Superior temporal gyrus (tissue), 1 donor: Measurements from ENCODE around the gene PRLR.

Experiments
- DNase-seq: peaks from one replicate; pipeline ENCODE4 v3.0.0-alpha.2; 2016; ENCODE audit errors: extremely low spot score

Gene PRLR

DNA sequence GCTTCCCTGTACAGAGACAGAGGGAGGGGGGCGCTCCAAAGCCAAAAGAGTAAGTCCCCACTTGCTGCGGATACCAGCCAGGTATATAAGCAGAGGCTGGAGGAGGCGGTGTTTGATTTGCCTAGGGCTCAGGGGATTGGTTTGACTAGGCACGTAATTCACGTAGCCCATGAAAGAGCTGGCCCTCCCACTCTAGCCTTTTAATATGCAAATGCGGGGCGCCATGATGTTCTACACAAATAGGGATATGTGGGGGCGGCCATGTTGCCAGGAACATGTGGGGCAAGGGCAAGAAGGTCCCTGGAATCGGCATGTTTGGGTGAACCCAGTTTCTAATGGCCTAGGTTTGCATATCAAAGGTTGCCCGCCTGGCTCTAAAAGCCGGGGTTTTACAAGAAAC, 3.3 kb upstream of the PRLR start:
- no peak for DNase-seq

DNA sequence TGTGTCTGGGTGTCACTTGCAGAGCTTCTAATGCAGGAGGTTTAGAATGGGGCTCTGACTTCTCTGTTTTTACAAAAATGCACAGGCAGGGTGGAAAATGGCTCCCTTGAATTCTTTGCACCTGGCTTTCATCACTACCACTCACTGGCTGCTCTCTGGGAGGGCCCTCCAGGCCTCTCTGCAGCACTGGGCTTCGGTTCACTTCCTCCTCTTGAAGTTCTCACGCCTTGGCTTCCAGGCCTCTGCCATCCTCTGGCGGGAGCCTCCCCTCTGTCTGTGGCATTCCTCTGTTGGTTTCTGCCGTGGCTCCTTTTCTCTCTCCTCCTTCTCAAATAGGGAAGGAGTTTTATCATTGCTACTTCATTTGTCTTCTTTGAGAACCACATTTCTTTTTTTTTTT, 2.8 kb upstream of the PRLR start:
- no peak for DNase-seq

DNA sequence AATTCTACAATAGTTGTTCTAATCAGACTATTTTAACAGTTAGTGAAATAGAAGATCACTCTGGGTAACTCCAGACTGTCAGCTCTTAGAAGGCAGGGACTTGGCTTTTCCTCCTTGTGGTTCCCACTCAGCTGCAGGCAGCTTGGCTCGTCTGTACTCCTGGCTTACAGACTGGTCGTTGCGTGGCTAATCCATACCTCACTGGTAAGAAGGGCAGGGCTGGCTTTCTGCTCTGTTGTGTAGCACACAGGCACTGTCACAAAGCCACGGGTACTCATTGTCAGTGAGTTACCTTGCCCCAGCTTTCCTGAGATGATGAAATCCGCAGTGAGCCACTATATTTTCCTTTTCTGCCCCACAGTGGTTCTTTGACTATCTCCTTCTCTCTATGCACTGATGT, 1.8 kb upstream of the PRLR start:
- no peak for DNase-seq

DNA sequence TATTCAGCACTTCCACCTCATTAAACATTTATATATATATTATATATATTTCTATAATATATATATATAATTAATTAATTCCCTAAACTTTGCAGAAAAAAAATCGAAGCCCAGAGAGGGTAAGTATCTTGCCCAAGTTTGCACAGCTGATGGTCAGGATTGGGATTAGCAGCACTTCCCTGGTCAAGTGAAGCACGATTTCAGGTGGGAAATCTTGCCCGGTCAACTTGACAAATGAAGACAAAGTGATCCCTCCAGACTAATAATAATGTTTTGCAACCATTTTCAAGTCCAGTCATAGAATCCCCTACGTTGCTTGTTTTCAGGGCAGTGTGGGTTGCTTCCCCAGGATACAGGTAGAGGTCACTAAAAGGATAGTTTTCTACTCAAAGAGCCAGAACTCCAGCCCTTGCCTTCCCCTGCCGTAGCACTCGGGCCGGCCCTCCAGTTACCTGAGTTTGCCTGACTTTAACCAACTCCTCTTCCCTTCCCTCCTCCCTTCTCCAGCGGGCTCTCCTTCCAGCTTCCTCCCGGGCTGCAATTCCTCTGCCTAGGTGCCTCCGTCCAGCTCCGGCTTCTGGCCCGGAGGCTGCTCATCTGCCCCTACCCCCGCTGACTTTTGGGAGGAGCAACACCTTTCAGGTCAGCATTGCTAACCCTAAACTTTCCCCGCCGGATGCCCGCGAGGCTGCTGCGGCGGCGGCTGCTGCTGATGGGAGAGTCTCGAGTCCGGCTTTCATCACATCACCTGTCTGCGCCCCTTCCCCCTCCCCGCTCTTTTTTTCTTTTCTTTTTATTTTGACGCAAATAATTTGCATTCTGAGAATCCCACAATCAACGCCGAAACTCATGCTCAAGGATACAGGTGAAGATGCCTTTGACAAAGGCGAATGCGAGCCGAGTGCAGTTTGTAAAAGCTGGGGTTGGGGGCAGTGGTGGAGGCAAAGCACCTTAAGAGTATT, 930 bp downstream of the PRLR start:
- no peak for DNase-seq

DNA sequence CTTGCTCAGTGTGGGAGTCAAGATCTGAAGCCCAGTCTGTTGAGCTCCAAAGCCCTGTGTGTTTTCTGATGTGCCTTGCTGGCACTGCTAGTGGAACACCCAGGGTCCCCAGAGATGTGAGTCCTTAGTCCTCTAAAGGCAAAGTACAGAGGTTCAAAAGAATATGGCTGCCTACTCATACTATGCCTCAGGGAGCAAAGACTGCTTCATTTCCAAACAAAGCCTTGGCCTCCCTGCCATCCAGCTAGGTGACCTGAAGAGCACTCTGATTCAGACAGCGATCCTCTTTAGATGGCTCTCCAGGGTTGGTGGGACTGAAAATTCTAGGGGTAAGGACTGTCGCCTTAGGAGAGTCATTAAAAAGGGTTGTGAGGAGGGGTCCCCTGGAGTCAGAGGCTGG, 2.0 kb downstream of the PRLR start:
- DNase-seq, result no peak

DNA sequence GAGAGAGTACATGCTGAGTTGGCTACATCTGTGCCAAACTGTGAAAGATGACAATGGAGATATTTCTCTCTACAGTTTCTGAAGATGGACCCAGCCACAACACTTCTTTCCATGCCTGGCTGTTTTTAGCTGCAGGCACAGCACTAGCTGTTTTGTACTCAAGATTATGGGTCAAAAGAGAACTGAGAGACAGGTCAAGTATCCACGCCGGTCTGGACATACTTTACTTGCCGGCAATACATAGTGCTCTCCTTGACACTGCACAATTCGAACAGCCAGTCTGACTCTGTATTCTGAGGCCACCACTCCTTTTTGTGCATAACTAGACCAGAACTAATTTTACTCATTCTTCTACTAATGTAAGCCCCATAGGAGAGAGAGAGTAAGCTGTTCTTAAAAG, 2.6 kb downstream of the PRLR start:
- DNase-seq, result no peak

DNA sequence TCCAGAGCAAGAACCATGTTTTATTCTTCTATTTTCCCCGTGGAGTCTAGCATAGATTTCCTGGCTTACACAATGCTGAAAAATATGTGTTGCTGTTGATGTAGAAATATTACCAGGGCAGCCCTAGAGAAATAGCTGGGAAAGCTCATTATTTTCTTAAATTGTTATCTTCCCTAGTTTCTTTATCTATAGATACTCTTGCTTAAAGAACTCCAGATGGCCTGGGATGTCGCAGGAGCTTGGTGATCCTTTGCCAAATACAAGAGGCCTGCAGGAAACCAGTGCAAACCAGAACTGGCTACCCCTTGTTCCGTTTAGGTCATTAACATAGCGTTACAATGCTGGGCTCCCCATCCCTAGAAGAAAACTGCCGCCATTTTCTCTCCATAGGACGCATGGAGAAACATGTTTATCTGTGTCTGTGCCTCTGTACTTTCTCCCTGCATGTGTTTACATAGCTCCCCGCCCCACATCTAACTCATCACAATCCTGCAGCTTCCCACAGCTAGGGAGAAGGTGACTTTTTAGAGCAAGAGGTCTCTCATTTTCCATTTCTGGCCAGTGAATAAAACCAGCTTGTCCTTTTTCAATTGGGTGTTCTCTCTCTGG, 6.4 kb downstream of the PRLR start:
- no peak for DNase-seq

DNA sequence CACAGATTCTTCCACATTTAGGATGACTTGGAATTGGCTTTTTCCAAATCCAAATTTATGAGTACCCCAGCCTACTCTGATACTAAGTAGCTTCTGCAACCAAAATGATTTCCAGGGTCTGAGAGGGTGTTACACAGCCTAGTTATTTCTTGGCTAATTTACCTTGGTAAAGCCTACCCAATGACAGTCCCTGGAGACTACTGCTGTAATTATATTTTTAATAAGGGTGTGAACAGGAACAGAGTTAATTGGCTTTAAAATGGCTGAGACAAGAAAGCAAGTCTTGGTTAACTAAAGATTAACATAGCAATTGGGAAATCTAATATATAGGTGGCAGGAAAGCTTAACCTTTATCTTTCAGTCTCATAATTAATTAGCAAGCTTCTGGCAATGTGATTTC, 9.3 kb downstream of the PRLR start:
- no peak for DNase-seq

DNA sequence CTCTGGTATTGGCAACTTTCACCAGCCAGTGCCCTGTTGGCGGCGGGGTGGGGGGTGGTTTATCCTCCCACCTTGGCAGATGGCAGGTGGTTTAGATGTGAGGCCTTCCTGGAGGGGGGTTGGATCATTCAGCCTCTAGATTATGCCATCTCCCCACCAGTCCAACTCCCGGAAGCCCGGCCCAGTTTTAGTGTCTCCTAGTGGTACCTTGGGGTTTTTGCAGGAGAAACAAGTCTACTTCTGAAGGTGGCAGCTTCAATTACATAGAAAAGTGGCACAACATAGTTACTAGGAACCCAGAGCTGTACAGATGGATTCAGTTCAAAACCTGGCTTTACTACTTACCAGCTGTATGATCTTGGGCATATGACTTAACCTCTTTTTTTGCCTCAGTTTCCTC, 11.3 kb downstream of the PRLR start:
- no peak for DNase-seq

DNA sequence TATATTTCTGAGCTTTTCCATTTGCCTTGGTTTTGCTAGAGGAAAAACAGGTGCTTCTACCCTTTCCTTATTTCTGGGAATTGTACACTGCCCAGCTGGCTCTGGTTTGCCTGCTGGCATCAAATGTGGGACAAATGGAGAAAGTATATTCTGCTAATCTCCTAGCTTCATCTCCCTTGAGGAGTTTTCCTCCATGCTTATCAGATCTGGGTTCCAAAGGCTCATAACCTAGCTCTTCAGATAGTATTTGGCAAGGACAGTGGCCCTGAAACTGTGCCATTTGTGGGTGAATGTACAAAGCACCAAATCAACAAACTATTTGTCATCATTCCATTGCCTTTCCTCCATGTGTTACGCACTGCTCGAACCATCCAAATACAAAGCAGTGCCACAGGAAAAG, 16.2 kb downstream of the PRLR start:
- DNase-seq, result no peak

DNA sequence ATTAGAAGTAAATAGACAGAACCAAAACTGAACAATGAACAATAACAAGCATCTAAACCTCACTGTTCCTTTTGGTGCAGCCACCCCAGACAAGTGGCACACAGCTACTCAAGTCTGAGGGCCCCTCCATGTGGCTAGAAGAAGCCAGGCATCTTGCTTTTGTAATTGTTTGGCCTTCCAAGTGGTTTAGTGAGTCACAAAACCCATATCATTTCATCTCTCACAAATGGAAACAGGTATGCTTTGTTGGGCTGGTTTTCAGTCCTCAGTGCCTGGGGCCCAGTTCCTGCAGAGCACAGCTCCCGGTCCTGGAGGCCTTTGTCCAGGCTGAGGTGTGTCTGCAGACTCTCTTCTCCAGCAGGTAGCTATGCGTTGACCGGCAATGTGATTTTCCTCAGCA, 16.7 kb downstream of the PRLR start:
- DNase-seq, result no peak

DNA sequence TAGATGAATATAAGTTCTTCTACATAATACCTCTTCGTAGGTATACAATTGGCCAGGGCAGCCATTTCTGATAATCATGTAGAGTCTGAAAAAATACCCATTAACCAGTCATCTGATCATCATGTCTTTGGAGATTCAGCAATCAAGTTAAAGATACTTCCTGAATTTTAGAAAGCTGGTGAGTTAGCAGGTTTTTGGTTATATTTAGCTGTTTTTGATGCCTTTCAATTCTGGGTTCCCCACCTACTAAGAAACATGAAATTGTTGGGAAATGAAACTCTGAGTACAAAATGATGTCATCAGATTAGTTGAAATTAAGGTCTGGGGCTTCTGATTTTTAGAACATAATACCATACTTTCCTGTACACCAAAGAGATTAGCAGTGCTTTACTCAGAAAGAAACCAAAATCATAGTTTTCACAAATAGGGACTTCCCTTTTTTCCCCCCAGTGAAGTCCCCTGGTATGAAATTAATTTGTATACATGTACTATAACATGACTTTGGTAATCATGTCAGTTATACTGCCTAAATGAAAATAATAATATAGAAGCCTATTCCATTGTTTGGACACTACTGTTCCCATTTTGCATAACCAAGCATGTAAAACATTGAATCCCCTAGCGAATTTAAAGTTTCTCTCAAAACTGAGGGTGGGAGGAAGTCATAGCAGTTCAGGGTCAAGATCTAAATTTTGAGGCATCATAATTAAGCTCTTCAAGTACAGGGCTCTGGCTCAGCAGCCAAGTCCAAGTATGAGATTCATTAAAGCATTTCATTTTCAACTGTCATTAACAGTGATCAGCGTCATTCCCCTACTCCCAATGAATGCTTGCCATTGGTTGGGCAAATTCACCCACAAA, 17.9 kb downstream of the PRLR start:
- DNase-seq, result no peak

DNA sequence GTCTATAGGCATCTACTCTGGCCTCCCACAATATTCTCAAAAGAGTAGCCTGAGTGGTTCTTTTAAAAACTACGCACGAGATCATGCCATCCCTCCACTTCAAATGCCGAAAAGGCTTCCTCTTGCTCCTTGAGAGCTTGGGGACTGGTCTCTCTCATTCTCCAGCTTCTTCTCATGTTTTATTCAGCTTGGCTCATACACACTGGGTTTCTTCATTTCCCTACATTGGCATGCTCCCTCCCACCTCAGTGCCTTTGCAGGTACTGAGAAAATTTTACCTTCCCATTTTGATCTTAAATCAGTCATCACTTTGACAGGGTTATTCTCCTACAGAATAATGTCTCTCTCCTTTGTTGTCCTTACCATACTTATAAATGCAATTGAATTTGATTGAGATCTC, 20.4 kb downstream of the PRLR start:
- DNase-seq, result no peak

DNA sequence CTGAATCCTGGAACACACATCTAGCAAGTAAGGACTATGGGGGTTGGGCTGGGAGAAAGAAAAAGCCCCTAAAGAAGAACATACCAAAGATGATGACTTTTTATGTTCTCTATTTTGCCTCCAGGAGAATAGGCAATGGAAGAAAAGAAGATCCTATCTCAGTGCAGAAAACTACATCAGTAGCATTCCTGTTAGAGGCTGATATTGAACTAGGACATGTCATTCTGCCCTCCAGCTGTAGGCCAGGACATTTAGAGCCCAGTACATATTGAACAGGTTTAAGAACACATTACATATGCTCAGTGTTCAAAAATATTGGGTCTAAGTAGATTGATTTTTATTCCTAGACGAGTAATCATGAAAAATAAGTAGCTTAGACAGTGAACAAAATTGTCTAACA, 24.7 kb downstream of the PRLR start:
- no peak for DNase-seq

DNA sequence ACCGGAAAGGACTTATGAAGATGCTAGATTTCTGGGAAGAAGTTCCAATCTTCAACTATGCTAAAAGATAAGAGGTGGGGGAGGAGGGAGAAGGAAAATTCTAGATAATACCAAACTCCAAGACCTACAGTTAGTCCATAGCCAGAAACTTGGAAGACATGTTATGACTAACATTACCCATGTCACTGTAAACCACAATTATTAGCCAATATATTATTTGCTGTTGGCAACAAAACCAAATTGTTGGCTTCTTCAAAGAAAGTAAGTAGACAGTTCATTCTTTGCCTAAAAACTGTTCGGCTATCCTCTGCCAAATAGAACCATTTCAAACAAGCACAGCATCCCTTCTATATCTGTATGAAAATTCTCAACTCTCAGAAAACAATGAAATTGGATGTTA, 25.1 kb downstream of the PRLR start:
- DNase-seq, result no peak

DNA sequence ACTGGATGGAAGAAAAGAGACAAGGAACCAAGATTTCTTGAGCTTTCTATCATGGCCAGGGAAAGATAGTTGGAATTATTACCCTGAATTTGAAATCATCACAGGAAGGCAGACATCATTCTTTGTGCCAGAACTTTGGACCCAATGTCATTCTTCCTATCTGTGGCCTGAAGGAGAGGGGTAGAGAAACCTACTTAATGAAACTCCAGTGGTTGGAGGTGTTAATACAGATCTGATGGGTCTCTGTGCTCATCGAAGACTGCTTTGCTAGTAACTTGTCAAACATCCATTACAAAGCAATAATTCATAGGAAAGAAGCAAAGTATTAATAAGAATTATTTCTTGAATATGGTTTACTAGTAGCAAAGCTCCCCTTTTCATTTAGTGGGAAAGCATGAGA, 26.9 kb downstream of the PRLR start:
- DNase-seq, result no peak

DNA sequence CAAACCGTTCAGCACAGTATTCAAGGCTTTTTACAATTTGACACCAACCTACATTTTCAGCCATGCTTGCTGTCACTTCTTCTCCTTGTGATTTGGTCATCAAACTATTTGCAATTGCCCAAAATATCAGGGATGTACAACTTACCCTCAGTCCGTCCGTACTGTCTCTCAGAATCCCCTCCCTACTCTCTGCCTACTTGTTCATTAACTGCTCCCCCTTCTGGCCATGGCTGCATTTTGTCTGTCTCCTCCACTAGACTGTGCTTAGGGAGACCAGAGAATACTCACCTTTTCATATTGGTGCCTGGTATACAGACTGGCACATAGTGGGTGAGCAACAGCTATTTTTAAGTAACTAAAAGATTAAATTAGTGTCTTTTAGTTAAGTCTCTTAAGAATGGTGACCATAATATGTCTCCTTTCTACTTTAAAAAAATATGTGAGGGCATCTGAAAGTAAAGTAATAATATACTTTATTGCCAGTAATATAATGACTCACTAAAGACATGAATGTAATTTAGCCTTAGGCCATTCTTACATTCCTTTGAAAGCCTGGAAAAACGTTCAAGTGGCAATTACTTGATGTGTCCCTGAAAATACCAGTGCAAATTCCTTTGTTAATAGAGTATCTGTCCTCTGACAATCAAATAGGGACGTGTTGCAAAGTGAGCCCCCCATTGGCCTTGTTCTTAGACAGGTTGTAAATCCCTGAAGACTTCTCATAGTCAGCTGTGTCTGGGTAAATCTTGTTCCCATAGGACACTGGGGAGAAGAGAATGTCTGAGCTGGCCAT, 27.8 kb downstream of the PRLR start:
- DNase-seq, result peak; percentile 36

DNA sequence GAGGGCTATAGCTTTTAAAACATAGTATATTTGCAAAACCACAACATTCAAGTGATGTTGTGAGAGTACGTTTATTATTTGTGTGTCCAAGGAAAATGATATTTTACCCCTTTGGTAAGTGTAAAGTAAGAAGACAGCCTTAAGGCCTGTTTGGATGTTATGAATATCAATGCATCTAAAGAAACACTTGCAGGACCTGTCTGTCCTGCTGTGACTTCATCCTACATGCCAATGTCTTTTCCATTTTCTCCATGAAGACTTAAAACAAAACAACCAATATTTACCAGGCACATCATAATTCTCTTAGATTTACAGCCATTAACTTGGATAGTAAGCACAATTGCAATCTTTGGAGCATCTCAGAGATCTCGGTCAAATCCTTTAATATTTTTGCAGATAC, 29.0 kb downstream of the PRLR start:
- DNase-seq, result no peak

DNA sequence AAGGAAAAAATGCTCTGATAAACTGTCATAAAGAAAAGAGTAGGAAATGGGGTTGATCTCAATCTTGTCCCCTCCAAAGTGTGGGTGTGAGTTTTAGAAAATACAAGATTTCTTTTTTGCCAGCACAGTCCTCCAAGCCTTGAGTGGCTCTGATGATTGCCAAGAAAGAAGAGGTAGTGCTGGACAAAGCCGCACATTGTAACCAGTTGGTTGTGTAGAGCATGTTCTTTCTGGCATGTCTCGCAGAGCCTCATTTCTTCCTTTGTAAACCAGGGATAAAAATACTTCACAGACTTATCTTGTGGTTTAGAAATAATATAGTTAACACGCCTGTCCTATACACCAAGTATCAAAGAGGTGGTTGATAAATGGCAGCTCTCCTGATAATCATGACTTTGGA, 30.4 kb downstream of the PRLR start:
- no peak for DNase-seq

DNA sequence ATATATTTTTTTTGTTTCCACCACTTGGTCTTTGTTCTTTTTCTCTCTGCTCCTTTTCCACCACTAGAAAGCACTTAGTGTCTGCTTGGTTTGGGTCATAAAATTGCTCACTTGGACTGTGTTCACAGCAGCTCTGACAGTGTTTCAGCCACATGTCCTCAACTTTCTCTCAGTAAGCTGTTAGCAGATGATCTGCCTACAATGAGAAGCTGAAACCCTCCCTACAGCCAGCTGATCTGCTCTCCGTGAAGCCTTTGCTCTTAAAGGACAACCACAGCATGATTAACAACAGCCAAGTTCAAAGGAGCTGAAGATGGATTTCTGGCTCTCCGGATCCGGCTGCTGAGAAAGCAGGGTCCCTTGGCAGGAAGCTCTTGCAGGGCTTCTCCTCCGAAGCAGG, 31.6 kb downstream of the PRLR start:
- DNase-seq, result no peak

DNA sequence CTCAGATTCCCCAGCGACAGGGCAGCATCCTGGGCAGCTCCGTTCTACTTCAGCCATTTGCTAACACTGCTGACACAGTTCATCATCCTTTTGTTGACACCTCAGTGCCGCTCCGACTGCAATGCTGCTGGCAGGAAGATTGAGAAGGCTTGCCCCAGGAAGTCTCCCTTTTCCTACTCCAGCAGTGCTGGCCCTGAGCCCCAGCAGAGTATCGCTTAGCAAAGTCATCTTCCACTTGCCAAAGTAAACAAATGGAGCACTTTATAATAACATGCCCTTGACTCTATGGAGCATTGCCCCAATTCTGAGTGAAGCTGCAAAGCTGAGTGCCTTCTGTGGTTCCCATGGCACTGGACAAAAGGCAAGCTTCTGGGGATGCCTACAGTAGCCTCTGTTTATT, 32.2 kb downstream of the PRLR start:
- no peak for DNase-seq

DNA sequence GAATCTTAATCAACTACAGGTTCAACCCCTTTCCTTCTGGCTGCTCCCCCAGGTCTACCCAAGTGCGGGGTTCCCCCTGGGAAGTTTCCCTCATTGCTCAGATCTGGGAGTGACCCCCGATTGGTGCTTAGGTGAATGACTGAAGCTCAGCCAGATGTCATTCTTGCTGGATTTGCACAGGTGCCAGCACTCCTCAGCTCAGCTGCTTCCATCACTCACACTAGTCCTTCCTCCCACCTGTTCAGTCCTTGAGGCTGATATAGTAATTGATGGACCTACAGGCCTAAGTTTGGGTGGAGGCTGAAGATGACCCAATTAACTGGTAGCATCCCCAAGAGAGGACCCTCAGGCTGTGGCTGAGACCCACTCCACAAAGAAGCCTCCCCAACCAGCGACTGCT, 32.9 kb downstream of the PRLR start:
- no peak for DNase-seq
